HG02943 (cell line): ENCODE measurements around the gene TIMM50.

Experiments
- ATAC-seq: cut with Tn5 transposase; IDR thresholded peaks from one replicate; pipeline ENCODE4 v1.9.1; 2021; ENCODE audit warnings: mild to moderate bottlenecking, low read depth, moderate library complexity; ENCODE audit not compliant: unreplicated experiment

Gene TIMM50

DNA sequence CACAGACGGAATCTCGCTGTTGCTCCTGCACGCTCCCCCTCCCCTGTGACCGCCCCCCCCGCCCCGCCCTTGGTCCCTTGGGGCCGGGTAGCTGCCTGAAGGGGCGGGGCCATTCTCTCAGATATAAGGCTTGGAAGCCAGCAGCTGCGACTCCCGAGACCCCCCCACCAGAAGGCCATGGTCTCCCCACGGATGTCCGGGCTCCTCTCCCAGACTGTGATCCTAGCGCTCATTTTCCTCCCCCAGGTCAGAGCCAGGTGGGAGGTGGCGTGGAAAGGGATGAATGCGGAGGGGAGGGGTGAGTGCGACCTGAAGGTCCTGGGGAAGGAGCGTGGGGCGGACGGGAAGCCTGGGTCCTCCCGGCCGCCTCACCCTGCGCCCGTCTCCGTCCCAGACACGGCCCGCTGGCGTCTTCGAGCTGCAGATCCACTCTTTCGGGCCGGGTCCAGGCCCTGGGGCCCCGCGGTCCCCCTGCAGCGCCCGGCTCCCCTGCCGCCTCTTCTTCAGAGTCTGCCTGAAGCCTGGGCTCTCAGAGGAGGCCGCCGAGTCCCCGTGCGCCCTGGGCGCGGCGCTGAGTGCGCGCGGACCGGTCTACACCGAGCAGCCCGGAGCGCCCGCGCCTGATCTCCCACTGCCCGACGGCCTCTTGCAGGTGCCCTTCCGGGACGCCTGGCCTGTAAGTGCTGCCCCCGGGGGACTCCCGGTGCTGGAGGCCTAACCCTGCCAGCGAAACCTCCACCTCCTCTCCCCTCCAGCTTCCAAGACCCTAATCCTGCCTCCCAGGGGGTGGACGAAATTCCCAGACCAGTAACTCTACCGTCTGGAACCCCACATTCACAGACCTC lies 18.4 kb downstream of the TIMM50 start, which contains the start of gene DLL3:
DLL3 (plus strand) TSS at position 150 of the 845 bp plus-strand sequence; CDS start at position 178, 28 bp downstream.
- no peak for ATAC-seq

DNA sequence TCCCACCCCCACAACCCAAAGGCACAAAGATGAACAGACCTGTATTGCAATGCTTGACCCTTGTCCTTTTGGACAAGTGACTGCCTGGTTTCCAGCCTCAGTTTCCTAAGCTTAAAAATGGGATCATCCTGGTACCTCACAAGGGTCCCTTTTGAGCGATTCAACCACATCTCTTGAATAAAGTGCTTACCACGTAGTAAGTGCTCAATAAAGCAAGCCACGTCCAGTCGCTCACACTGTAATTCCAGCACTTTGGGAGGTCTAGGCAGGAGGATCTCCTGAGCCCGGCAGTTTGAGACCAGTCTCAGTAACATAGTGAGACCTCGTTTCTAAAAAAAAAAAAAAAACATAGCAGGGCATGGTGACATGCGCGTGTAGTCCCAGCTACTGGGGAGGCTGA lies 19.3 kb downstream of the TIMM50 start:
- no peak for ATAC-seq

DNA sequence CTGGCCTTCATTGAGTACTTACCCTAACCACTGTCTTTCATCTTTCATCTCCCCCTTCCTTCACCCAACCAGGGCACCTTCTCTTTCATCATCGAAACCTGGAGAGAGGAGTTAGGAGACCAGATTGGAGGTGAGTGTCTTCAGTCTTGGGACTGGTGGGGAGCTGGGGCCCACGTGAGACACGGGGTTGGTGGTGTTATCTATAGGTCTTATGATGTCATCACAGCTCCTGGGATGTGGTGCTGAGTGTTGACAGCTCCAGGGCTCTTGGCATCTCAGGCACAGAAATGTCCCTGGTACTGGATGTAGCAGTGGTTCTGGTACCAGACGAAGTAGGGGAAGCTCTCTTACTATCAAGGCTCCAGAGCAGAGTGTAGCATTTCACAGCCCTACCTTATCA lies 19.9 kb downstream of the TIMM50 start:
- no peak for ATAC-seq

DNA sequence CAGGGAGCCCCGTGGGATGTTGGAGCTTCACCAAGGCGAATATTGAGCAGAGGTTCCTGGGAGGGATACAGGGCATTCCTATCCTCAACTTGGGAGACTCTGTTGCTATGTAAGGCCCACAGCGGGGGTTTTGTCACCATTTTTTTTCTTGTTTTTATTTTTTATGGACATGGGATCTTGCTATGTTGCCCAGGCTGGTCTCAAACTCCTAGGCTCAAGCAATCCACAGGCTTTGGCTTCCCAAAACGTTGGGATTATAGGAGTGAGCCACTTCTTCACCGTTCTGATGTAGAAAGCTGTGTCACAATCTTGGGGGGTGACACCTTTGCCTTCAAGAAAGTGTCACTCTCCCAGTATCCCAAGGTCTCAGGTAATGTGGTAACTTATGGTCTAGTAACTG lies 20.7 kb downstream of the TIMM50 start:
- no peak for ATAC-seq

DNA sequence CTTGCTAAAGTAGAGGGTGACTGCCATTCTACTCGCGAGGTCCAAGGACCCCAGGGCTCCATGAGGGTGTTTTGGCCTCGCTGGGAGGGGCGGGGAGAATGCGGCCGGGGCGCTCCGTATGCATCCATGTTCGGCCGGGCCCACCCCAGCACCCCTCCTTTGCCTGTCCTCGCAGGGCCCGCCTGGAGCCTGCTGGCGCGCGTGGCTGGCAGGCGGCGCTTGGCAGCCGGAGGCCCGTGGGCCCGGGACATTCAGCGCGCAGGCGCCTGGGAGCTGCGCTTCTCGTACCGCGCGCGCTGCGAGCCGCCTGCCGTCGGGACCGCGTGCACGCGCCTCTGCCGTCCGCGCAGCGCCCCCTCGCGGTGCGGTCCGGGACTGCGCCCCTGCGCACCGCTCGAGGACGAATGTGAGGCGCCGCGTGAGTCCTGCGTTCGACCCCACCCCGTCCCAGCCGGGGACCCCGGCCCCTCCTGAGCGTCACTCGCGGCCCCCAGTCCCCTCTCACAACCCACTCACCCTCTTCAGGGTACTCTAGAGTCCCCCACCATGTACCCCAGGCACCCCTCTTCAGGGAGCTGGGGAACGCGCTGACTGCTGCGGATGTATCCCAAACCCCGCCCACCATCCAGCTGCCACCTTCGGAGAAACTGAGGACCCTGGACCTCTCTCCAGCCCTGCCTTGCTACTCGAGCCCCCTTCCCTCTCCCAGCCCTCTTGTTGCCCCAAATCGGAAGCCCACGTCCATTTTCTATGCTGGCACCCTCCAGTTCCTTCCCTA lies 22.2 kb downstream of the TIMM50 start:
- ATAC-seq = no peak

DNA sequence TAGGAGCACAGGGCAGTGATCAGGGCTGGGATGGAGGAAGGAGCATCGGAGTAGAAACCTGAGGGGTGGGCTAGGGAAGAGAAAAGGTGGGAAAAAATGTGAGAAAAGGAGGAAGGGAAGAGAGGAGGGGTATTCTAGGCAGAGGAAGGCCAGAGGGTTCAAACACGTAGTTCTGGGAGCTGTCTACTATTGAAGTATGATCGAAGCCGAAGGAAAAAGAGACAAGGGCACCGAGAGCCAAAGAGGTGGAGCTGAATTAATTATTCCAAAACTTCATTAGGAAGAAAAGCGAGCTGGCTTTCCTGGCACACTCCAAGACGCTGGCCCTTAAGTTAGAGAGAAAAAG lies 25.9 kb downstream of the TIMM50 start:
- no peak for ATAC-seq

DNA sequence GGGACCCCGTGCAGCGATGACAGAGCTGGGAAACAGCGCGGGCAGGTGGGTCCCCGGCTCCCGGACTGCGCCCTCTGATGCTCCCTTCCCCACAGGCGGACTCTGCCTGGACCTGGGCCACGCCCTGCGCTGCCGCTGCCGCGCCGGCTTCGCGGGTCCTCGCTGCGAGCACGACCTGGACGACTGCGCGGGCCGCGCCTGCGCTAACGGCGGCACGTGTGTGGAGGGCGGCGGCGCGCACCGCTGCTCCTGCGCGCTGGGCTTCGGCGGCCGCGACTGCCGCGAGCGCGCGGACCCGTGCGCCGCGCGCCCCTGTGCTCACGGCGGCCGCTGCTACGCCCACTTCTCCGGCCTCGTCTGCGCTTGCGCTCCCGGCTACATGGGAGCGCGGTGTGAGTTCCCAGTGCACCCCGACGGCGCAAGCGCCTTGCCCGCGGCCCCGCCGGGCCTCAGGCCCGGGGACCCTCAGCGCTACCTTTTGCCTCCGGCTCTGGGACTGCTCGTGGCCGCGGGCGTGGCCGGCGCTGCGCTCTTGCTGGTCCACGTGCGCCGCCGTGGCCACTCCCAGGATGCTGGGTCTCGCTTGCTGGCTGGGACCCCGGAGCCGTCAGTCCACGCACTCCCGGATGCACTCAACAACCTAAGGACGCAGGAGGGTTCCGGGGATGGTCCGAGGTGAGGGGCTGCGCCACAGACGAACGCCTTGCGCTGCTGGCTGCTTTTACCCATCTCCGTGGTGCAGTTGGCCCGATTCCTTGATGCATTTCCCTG lies 26.5 kb downstream of the TIMM50 start:
- ATAC-seq = no peak

DNA sequence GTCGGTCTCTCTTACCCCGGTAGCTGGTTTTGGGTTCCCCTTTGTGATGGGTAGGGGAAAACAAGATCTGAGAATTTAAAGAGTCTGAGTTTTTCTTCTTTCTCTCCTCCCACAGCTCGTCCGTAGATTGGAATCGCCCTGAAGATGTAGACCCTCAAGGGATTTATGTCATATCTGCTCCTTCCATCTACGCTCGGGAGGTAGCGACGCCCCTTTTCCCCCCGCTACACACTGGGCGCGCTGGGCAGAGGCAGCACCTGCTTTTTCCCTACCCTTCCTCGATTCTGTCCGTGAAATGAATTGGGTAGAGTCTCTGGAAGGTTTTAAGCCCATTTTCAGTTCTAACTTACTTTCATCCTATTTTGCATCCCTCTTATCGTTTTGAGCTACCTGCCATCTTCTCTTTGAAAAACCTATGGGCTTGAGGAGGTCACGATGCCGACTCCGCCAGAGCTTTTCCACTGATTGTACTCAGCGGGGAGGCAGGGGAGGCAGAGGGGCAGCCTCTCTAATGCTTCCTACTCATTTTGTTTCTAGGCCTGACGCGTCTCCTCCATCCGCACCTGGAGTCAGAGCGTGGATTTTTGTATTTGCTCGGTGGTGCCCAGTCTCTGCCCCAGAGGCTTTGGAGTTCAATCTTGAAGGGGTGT lies 27.2 kb downstream of the TIMM50 start:
- no peak for ATAC-seq

DNA sequence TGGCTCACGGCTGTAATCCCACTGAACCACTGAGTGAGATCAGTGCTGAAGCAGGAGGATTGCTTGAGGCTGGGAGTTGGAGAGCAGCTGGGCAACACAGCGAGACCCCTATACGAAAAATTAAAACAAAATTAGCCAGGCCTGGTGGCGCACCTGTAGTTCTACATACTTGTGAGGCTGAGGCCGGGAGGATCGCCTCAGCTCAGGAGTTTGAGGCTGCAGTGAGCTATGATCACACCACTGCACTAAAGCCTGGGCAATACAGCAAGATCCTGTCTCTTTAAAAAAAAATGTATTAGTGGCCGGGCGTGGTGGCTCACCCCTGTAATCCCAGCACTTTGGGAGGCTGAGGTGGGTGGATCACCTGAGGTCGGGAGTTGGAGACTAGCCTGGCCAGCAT lies 28.0 kb downstream of the TIMM50 start:
- ATAC-seq = no peak

DNA sequence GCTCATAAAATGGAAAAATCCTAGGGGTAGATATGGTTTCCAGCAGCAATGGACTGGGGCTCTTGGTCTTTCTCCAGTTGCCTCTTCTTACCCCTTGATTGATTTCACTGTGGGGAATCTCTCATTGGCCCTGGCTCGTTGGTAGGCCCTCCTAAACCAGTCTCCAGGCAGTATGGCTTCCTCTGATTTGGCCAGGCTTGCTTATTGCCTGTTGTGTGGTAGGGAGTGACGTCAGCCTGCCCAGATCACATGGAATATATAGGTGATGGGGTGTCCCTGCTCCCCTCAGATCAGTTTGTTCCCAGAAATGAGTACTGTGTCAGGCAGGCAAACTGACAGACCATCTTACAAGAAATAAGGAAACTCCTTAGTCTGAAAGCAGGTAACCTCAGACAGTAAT lies 28.6 kb downstream of the TIMM50 start:
- ATAC-seq = no peak

DNA sequence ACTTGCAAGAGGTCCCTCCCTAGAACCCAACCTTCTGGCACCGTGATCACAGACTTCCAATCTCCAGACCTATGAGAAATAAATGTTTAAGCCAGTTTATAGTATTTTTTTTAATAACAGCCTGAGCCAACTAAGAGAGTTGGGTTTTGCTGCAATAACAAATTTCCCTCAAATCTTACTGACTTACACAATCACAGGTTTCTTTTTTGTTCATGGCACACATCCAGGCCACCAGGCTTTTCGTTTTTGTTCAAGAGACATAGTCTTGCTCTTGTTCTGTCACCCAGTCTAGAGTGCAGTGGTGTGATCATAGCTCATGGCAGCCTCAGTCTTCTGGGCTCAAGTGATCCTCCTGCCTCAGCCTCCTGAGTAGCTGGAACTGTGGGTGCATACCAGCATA lies 32.4 kb downstream of the TIMM50 start:
- ATAC-seq = no peak

DNA sequence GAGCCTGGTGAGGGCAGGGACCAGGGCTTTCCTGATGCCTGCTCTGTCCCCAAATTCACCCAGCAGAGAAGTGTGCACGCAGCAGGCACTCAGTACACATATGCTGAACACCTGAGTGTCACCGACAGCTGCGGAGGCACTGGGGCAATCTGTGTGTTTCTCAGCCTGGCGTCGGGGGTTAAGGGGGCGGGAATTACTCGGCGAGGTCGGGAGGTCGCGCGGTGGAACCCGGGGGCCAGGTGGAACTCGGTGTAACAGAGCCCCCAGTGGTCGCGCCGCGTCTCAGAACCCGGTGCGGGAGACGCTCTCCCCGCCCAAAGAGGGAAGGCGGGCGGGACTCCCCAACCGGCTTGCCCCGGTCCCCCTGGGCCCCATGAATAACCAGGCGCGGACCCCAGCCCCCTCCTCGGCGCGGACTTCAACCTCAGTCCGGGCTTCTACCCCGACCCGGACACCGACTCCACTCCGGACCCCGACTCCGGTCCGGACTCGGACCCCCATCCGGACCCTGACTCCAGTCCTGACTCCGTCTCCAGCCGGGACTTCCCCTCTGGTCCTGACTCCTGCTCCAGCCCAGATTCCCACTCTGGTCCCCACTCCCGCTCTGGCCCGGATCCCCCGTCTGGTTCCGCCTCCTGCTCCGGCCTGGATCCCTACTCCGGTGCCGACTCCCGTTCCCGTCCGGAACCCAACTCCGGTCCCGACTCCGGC lies 34.4 kb downstream of the TIMM50 start, which contains the start of gene SELENOV:
SELENOV (plus strand) TSS at position 300 of the 711 bp plus-strand sequence; CDS start at position 374, 74 bp downstream.
- ATAC-seq = no peak

DNA sequence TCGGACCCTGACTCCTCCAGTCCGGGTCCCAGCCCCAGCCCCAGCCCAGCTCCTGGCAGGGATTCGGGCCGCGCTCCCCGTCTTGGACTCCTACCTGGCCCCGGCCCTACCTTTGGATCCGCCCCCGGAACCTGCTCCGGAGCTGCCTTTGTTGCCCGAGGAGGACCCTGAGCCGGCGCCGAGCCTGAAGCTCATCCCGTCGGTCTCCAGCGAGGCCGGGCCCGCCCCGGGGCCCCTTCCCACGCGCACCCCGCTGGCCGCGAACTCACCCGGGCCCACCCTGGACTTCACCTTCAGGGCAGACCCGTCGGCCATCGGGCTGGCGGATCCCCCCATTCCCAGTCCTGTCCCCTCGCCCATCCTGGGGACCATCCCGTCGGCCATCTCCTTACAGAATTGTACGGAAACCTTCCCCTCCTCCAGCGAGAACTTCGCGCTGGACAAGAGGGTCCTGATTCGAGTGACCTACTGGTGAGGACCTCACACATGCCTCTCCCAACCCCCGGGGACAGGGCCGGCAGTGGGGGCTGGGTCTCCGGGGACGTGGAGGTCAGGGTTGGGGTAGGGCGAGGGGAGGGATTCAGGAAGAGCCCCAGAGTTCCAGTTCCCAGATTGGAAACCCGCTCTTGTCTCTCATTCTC lies 35.0 kb downstream of the TIMM50 start:
- no peak for ATAC-seq

DNA sequence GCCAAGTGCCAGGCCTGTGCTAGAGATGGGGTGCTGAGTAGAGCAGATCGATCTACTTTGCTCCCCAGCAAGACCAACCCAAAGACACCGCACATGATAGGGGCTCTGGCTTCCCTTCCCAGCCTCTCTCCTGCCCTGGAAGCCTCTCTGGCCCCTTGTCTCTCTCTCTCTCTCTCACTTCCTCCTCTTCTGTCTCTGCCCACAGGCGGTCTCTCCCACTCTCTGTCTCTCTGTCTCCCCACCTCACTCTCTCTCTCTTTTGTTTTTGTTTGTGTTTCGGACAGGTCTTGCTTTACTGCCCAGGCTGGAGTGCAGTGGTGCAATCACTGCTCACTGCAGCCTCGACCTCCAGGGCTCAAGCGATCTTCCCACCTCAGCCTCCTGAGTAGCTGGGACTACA lies 35.6 kb downstream of the TIMM50 start:
- no peak for ATAC-seq

DNA sequence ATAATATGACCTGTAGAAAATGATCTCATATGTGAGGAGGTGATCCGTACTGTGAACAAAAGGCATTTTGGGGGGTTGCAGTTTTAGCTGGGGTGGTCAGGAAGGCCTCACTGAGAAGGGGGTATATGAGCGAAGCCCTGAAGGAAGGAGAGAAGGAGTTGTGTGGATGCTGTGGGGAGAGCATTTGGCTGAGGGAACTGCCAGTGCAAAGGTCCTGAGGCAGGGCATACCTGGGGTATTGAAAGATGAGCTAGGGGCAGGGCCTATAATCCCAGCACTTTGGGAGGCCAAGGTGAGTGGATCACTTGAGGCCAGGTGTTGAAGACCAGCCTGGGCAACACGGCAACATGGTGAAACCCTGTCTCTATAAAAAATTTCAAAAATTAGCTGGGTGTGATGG lies 36.8 kb downstream of the TIMM50 start:
- ATAC-seq = no peak

DNA sequence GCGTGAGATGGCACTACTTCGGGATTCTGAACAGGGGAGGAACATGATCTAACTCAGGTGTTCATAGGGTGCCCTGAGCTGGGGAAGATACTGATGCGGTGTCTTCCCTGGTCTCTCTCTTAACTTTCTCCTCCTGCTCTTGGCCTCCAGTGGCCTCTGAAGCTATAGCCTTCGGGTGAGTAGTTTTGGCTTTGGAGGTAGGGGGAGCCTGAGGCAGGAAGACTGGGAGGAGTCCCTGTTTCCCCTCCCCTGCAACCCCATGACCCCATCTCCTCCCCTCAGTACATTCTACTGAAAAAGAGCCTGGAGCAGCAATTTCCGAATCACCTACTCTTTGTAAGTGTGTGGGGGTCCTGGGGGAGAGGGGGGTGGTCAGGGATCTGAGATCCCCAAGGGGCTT lies 37.8 kb downstream of the TIMM50 start:
- ATAC-seq = no peak

DNA sequence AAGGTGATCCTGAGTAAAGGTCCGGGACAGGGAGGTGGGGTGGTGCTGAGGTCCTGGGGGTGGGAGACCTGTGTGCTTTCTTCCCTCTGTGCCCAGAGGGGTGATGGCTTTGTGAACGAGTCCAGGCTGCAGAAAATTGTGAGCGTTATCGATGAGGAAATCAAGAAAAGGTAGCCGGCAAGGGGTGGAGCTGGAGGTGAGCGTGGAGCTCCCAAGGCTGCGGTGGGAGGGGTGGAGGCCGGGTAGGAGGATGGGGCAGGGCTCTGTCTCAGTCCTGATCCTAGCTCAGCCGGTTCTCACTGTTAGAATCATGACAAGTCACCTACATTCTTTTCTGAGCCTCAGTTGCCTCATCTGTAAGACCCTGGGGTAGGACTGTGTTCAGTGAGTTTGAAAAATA lies 38.3 kb downstream of the TIMM50 start:
- no peak for ATAC-seq

DNA sequence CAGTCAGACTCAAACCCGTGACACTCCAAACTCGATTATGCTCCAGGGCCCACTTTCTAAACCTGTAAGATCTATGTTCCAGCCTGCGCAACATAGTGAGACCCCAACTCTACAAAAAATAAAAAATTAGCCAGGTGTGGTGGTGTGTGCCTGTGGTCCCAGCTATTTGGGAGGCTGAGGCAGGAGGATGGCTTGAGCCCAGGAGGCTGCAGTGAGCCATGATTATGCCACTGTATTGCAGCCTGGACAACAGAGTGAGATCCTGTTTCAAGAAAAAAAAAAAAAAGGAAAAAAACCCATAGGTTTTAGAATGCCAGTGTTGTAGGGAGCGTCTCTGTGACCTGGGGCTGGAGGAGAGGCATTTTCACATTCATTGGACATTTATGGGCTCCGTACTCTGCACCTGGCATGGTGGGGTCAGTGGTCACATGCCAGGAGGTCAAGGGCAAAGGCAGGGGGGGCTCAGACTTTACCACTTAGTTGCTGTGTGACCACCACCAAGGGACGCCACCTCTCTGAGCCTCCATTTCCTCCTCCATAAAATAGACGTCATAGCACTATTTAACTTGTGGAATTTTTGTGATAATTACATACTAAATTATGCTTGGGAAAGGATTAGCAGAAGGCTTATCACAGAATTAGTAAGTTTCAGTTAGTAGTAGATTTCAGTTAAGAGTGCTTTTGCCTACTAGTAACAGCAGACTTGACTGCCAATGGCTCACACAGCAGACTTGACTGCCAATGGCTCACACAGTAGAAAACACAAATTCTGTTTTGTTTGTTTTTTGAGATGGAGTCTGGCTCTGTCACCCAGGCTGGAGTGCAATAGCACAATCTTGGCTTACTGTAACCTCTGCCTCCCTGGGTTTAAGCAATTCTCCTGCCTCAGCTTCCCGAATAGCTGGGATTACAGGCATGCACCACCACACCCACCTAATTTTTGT lies 40.2 kb downstream of the TIMM50 start:
- ATAC-seq = no peak
